ENCODE data around the gene SNRPD3. TPM values are rescaled to one million over a fixed set of nuclear protein-coding genes. Genes with fewer than 3 reads are reported as not detected.

SNRPD3 gene
- total RNA-seq, 4 donors from 2014 or later: 98.7 to 127 (median 111) TPM

DNA sequence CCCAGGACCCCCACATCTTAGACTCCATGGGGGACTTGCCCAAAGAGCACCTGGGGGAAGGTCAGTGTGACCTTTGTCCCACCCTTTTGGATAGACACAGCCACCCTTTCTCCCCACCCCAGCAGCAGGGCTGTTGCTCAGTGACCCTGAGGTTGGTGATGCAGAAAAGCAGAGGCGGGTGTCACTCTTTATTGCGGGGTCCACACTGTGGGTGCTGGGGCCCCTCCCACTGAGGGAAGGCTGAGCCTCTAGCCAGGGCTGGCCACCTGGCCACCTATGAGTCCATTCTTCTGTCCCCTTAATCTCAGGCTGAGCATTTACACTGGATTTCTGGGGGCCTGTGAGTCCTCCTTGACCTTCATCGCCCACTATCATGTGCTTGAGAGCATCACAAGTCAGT lies 29.7 kb downstream of the SNRPD3 start:
- Histone ChIP-seq H3K4me1 (peaks cover 0 to 64% (median 23%) of the 10 kb centered on the region in 4 donors), H3K4me3 (no peak overlapping the region), H3K9me3 (no peaks in the 10 kb centered on the region), H3K27ac (peak overlapping the region; percentile 62 to 97 (median 82)), H3K36me3 (peaks cover 0 to 50% (median 0%) of the 10 kb centered on the region in 3 donors), H3K27me3 (no peaks in the 10 kb centered on the region)
- no peak for TF ChIP-seq CTCF (IDR thresholded peaks at IDR 0.05)
- no peak for TF ChIP-seq POLR2A (IDR thresholded peaks at IDR 0.05)
- TF ChIP-seq EP300 (IDR thresholded peaks at IDR 0.05): no peak
- DNase-seq (ENCODE audit: low spot score in 2 of 2): no peak
- WGBS, 2 donors: 63 to 78% methylated on average over 3 of the region's 3 CpGs

- Histone ChIP-seq H3K9me3 (no peaks in the 10 kb centered on the region), H3K4me1 (peaks cover 0 to 69% (median 23%) of the 10 kb centered on the region in 4 donors), H3K36me3 (peaks cover 0 to 50% (median 0%) of the 10 kb centered on the region in 3 donors), H3K27ac (peak overlapping the region in 2 of 4 donors; percentile 91 to 97), H3K27me3 (no peaks in the 10 kb centered on the region), H3K4me3 (no peak overlapping the region)
- no peak for DNase-seq (ENCODE audit: low spot score in 2 of 2)
- TF ChIP-seq CTCF (IDR thresholded peaks at IDR 0.05): no peak
- WGBS, 2 donors: 86 to 94% methylated on average over 9 to 16 of the region's 24 CpGs
These were observed 30.2 kb downstream of the SNRPD3 start for GRCh38 chr22:24585927-24586546.

- H3K4me3 ChIP-seq: no peak overlapping the region
- peaks cover 0 to 79% (median 27%) of the 10 kb centered on the region in 4 donors for H3K4me1 ChIP-seq
- peaks cover 0 to 50% (median 0%) of the 10 kb centered on the region in 3 donors for H3K36me3 ChIP-seq
- H3K27ac ChIP-seq: peak overlapping the region in 3 of 4 donors; percentile 92 to 98 (median 97)
- no peaks in the 10 kb centered on the region for H3K9me3 ChIP-seq
- DNase-seq (ENCODE audit: low spot score in 2 of 2): no peak
- no peaks in the 10 kb centered on the region for H3K27me3 ChIP-seq
- WGBS, 2 donors: 66 to 69% methylated on average over 4 to 5 of the region's 5 CpGs
- TF ChIP-seq CTCF (IDR thresholded peaks at IDR 0.05) (no peak), POLR2A (IDR thresholded peaks at IDR 0.05) (no peak)
These were observed 31.5 kb downstream of the SNRPD3 start for GRCh38 chr22:24587251-24587650.

DNA sequence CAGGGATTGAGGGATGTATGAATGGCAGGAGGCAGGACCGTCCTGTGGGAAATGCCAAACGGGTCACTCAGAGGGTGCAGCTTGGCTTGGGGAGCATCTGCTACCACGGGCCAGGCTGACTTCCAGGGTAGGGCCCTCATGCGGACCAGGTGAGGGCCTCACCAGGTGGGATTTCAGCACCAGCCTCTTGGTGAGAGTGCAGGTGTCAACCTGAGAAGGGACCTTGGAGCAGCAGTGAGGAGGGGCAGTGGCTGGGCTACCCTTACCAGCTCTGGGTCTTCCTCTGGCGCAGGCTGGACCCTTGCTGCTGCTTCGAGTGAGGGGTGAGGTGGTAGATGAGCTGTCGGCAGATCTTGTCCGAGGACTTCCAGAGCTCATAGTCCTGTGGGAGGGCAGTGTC lies 32.1 kb downstream of the SNRPD3 start:
- Histone ChIP-seq H3K27me3 (no peaks in the 10 kb centered on the region), H3K9me3 (no peaks in the 10 kb centered on the region), H3K27ac (peak overlapping the region; percentile 70 to 98 (median 94)), H3K4me3 (no peak overlapping the region), H3K4me1 (peaks cover 0 to 78% (median 30%) of the 10 kb centered on the region in 4 donors), H3K36me3 (peaks cover 0 to 50% (median 0%) of the 10 kb centered on the region in 3 donors)
- 51 to 52% methylated on average over 8 of the region's 8 CpGs for WGBS, 2 donors
- DNase-seq (ENCODE audit: low spot score in 2 of 2): no peak
- TF ChIP-seq EP300 (IDR thresholded peaks at IDR 0.05) (no peak), CTCF (IDR thresholded peaks at IDR 0.05) (no peak), POLR2A (IDR thresholded peaks at IDR 0.05) (no peak)

DNA sequence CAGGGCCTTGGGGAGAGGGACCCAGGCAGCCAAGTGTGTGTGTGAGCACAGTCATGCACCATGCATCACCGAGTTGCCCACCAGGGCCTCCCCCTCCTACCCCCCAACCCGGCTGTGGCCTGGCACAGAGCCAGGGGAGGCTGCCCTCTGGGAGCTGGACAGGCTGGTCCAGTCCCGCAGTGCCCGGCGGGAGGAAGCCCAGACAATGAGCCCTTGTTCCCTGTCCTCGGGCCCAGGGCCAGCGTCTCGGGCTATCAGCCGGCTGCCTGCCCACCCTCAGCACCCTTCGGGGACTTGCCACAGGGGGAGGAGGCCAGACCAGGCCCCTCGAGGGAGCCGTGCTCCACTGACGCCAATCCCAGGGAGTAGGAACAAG lies 32.6 kb downstream of the SNRPD3 start:
- peaks cover 0 to 76% (median 30%) of the 10 kb centered on the region in 4 donors for H3K4me1 ChIP-seq
- H3K36me3 ChIP-seq: peaks cover 0 to 50% (median 0%) of the 10 kb centered on the region in 3 donors
- DNase-seq (ENCODE audit: low spot score in 2 of 2): peak in 1 of 2 donors; percentile 48
- peak overlapping the region; percentile 70 to 98 (median 94) for H3K27ac ChIP-seq
- H3K27me3 ChIP-seq: no peaks in the 10 kb centered on the region
- H3K9me3 ChIP-seq: no peaks in the 10 kb centered on the region
- no peak overlapping the region for H3K4me3 ChIP-seq
- WGBS, 2 donors: 48 to 53% methylated on average over 4 to 12 of the region's 13 CpGs
- no peak for TF ChIP-seq POLR2A (IDR thresholded peaks at IDR 0.05)
- peak; percentile 79 to 89 for TF ChIP-seq EP300 (IDR thresholded peaks at IDR 0.05)
